ENCODE data around the gene CALHM5. TPM values are rescaled to one million over a fixed set of nuclear protein-coding genes. Genes with fewer than 3 reads are reported as not detected.

The CALHM5 gene
- total RNA-seq, 2 experiments from 2014 or later, result not detected

GRCh38 chr6:116561377-116562018 lies 50.1 kb downstream of the CALHM5 start:
- ChIA-PET CTCF (interaction anchor here (0.6 to 3.7 kb wide), 43 partner anchors 9 to 549 kb away, joined by 3 to 40 read pairs (median 4); partner anchors contain the start of genes RWDD1 and TSPYL1), POLR2A (interaction anchor here (1.7 kb wide), 1 partner anchor 10 kb away, joined by 5 read pairs; the partner anchor contains the start of gene RWDD1)
- H3K36me3 Mint-ChIP-seq (ENCODE audit: low read depth), result no peaks in the 10 kb centered on the region
- H3K27me3 Mint-ChIP-seq, result peaks cover 2% of the 10 kb centered on the region
- H3K4me1 Mint-ChIP-seq (ENCODE audit: low read depth), result no peaks in the 10 kb centered on the region
- no peak overlapping the region for H3K27ac Mint-ChIP-seq
- intact Hi-C loops (cut with micrococcal nuclease), result loop anchor here (10.0 kb wide), 1 partner anchor 277 kb away; no protein-coding TSS in a partner anchor
- DNase-seq, result peak; percentile 84
- peak; percentile 82 for TF ChIP-seq CTCF (IDR thresholded peaks at IDR 0.05)
- no peak overlapping the region for H3K4me3 Mint-ChIP-seq
- no peaks in the 10 kb centered on the region for H3K9me3 Mint-ChIP-seq
- peak; percentile 83 for ATAC-seq

GRCh38 chr6:116562019-116562403 lies 50.6 kb downstream of the CALHM5 start:
- ChIA-PET POLR2A (no interaction called here), CTCF (interaction anchor here (0.8 to 1.9 kb wide), 8 partner anchors 8 to 274 kb away, joined by 3 to 13 read pairs (median 4); partner anchors contain the start of genes CALHM4 and RWDD1)
- intact Hi-C loops (cut with micrococcal nuclease), result loop anchor here (10.0 kb wide), 1 partner anchor 277 kb away; no protein-coding TSS in a partner anchor
- Mint-ChIP-seq H3K4me3 (no peak overlapping the region), H3K27me3 (peaks cover 2% of the 10 kb centered on the region), H3K27ac (no peak overlapping the region), H3K4me1 (ENCODE audit: low read depth) (no peaks in the 10 kb centered on the region), H3K9me3 (no peaks in the 10 kb centered on the region), H3K36me3 (ENCODE audit: low read depth) (no peaks in the 10 kb centered on the region)
- no peak for TF ChIP-seq CTCF (IDR thresholded peaks at IDR 0.05)
- no peak for ATAC-seq
- DNase-seq, result no peak

GRCh38 chr6:116562614-116563013 lies 51.2 kb downstream of the CALHM5 start:
- intact Hi-C loops (cut with micrococcal nuclease), result loop anchor here (10.0 kb wide), 1 partner anchor 278 kb away; no protein-coding TSS in a partner anchor
- Mint-ChIP-seq H3K27ac (no peak overlapping the region), H3K4me1 (ENCODE audit: low read depth) (no peaks in the 10 kb centered on the region), H3K4me3 (no peak overlapping the region), H3K9me3 (no peaks in the 10 kb centered on the region), H3K27me3 (peaks cover 2% of the 10 kb centered on the region), H3K36me3 (ENCODE audit: low read depth) (no peaks in the 10 kb centered on the region)
- TF ChIP-seq CTCF (IDR thresholded peaks at IDR 0.05), result no peak
- POLR2A ChIA-PET, result interaction anchor here (0.5 to 1.4 kb wide), 2 partner anchors 9 to 10 kb away, joined by 3 to 4 read pairs; partner anchors contain the start of gene CALHM4
- DNase-seq, result no peak
- no peak for ATAC-seq
- CTCF ChIA-PET, result interaction anchor here (0.6 to 1.9 kb wide), 14 partner anchors 8 to 289 kb away, joined by 3 to 13 read pairs (median 4); partner anchors contain the start of genes CALHM4, RWDD1 and TRAPPC3L

- intact Hi-C loops (cut with micrococcal nuclease), result loop anchor here (10.0 kb wide), 1 partner anchor 279 kb away; no protein-coding TSS in a partner anchor
- no peak overlapping the region for H3K4me3 Mint-ChIP-seq
- TF ChIP-seq CTCF (IDR thresholded peaks at IDR 0.05), result no peak
- H3K36me3 Mint-ChIP-seq (ENCODE audit: low read depth), result no peaks in the 10 kb centered on the region
- no peak for DNase-seq
- ChIA-PET CTCF (interaction anchor here (1.0 to 2.4 kb wide), 9 partner anchors 9 to 346 kb away, joined by 3 to 13 read pairs (median 4); partner anchors contain the start of gene TRAPPC3L), POLR2A (interaction anchor here (1.4 kb wide), 1 partner anchor 10 kb away, joined by 4 read pairs; the partner anchor contains the start of gene CALHM4)
- peaks cover 2% of the 10 kb centered on the region for H3K27me3 Mint-ChIP-seq
- H3K4me1 Mint-ChIP-seq (ENCODE audit: low read depth), result peaks cover 1% of the 10 kb centered on the region
- ATAC-seq, result no peak
- H3K9me3 Mint-ChIP-seq, result no peaks in the 10 kb centered on the region
- no peak overlapping the region for H3K27ac Mint-ChIP-seq
These were observed 52.4 kb downstream of the CALHM5 start for GRCh38 chr6:116563830-116564229.

- H3K27ac Mint-ChIP-seq, result no peak overlapping the region
- H3K27me3 Mint-ChIP-seq, result peaks cover 2% of the 10 kb centered on the region
- ChIA-PET POLR2A (no interaction called here), CTCF (interaction anchor here (1.5 to 2.4 kb wide), 5 partner anchors 13 to 296 kb away, joined by 3 to 11 read pairs (median 7); no protein-coding TSS in a partner anchor)
- intact Hi-C loops (cut with micrococcal nuclease), result loop anchor here (10.0 kb wide), 1 partner anchor 280 kb away; no protein-coding TSS in a partner anchor
- DNase-seq (no peak), ATAC-seq (no peak)
- TF ChIP-seq CTCF (IDR thresholded peaks at IDR 0.05), result no peak
- no peaks in the 10 kb centered on the region for H3K36me3 Mint-ChIP-seq (ENCODE audit: low read depth)
- no peaks in the 10 kb centered on the region for H3K9me3 Mint-ChIP-seq
- H3K4me1 Mint-ChIP-seq (ENCODE audit: low read depth), result peaks cover 6% of the 10 kb centered on the region
- H3K4me3 Mint-ChIP-seq, result no peak overlapping the region
These were observed 52.9 kb downstream of the CALHM5 start for GRCh38 chr6:116564311-116564710.
